Uterus (tissue), 4 donors: Measurements from ENCODE around the gene NABP2. TPM values are rescaled to one million over a fixed set of nuclear protein-coding genes. Genes with fewer than 3 reads are reported as not detected.
"Not testable (repeated sequence)": the region's sequence is repeated elsewhere in the genome, so short reads cannot be mapped to it uniquely, and the experiment has no call there.

Source experiments
- DNase-seq, 2 donors: peaks; one replicate each; pipeline ENCODE4 v3.0.0-alpha.2; 2019 to 2020
- H3K27ac ChIP-seq, 2 donors: fragments of 200-600 bp; sonication (generic); 1 replicate in 1 of 2; 2 replicates in 1 of 2; pipeline ENCODE4 v1.5.1; 2016 to 2018
- H3K27me3 ChIP-seq, 2 donors: fragments of 200-600 bp; sonication (generic); one replicate each; pipeline ENCODE4 v1.5.1; 2018 to 2019; ENCODE audit warnings: control low read depth in 1 of 2
- H3K36me3 ChIP-seq, 2 donors: fragments of 200-600 bp; sonication (generic); one replicate each; pipeline ENCODE4 v1.5.1; 2019; ENCODE audit warnings: control low read depth in 1 of 2
- H3K4me1 ChIP-seq, 2 donors: fragments of 200-600 bp; sonication (generic); one replicate each; pipeline ENCODE4 v1.5.1; 2018 to 2019; ENCODE audit warnings: control low read depth in 1 of 2
- H3K4me3 ChIP-seq, 2 donors: fragments of 200-600 bp; sonication (generic); 1 replicate in 1 of 2; 2 replicates in 1 of 2; pipeline ENCODE4 v1.5.1; 2018 to 2019; ENCODE audit warnings: mild to moderate bottlenecking in 1 of 2
- H3K9me3 ChIP-seq, 2 donors: fragments of 200-600 bp; sonication (generic); one replicate each; pipeline ENCODE4 v1.5.1; 2019; ENCODE audit warnings: control low read depth in 1 of 2
- CTCF ChIP-seq, 4 experiments: fragments of 200-600 bp in 2 of 4; fragments of 450-650 bp in 2 of 4; sonication (generic) in 2 of 4; IDR thresholded peaks; one replicate each; pipeline ENCODE4 v1.5.1; 2016 to 2019; ENCODE audit warnings: antibody characterized with exemption in 4 of 4, mild to moderate bottlenecking in 2 of 4, moderate library complexity in 1 of 4
- POLR2A ChIP-seq, 2 donors: fragments of 450-650 bp; IDR thresholded peaks; one replicate each; pipeline ENCODE4 v1.6.1; 2016; ENCODE audit warnings: antibody characterized with exemption in 2 of 2, mild to moderate bottlenecking in 1 of 2, moderate library complexity in 1 of 2
- intact Hi-C: fragments of 100-400 bp; cut with DNase I; formaldehyde crosslinking; loops from one replicate; pipeline ENCODE4 v1.15.1; 2023; ENCODE audit warnings: low total_unique reads
- total RNA-seq, 4 donors: library from RNA; depleted of rRNA in 3 of 4; stranded (reverse); fragments of >200 nt in 3 of 4; gene quantifications; one replicate each; pipeline versions ENCODE4 v1.1.0 to v1.2.4, GENCODE V29; 2014 to 2023
- donor health status: DM: yes; HTN: yes; CAD: no.

The NABP2 gene
- total RNA-seq, 4 donors from 2014 or later = 5.0 to 28.4 (median 12.2) TPM

- no peaks in the 10 kb centered on the region for H3K27me3 ChIP-seq
- no peak for TF ChIP-seq CTCF (IDR thresholded peaks at IDR 0.05)
- TF ChIP-seq POLR2A (IDR thresholded peaks at IDR 0.05) = no peak
Observed at GRCh38 chr12:56258820-56259183, 34.7 kb downstream of the NABP2 start.

GRCh38 chr12:56260380-56260779 is 36.2 kb downstream of the NABP2 start:
- no peak for DNase-seq
- no peak overlapping the region for H3K27ac ChIP-seq
- no peaks in the 10 kb centered on the region for H3K9me3 ChIP-seq
- TF ChIP-seq POLR2A (IDR thresholded peaks at IDR 0.05) = no peak
- no peak for TF ChIP-seq CTCF (IDR thresholded peaks at IDR 0.05)
- no peaks in the 10 kb centered on the region for H3K36me3 ChIP-seq
- H3K4me3 ChIP-seq = no peak overlapping the region
- no peaks in the 10 kb centered on the region for H3K27me3 ChIP-seq
- intact Hi-C loops = no loop called here
- H3K4me1 ChIP-seq = peaks cover 0 to 11% of the 10 kb centered on the region in 2 donors

More at GRCh38 chr12:56258820-56259183, 34.7 kb downstream of the NABP2 start:
- Histone ChIP-seq H3K27ac (peak overlapping the region; percentile 94 to 95), H3K9me3 (no peaks in the 10 kb centered on the region), H3K4me1 (peaks cover 0 to 11% of the 10 kb centered on the region in 2 donors), H3K36me3 (no peaks in the 10 kb centered on the region), H3K4me3 (peak overlapping the region; percentile 78 to 89)
- no peak for DNase-seq
- intact Hi-C loops = no loop called here

- no peak for DNase-seq
- Histone ChIP-seq H3K9me3 (no peaks in the 10 kb centered on the region), H3K27me3 (no peaks in the 10 kb centered on the region), H3K4me1 (peaks cover 0 to 11% of the 10 kb centered on the region in 2 donors), H3K27ac (no peak overlapping the region), H3K4me3 (no peak overlapping the region), H3K36me3 (no peaks in the 10 kb centered on the region)
- TF ChIP-seq POLR2A (IDR thresholded peaks at IDR 0.05) (no peak), CTCF (IDR thresholded peaks at IDR 0.05) (no peak)
- intact Hi-C loops = no loop called here
Observed at GRCh38 chr12:56260921-56261320, 36.8 kb downstream of the NABP2 start.

- no peaks in the 10 kb centered on the region for H3K36me3 ChIP-seq
- no peak overlapping the region for H3K4me3 ChIP-seq
- no peak overlapping the region for H3K27ac ChIP-seq
- intact Hi-C loops = no loop called here
- peaks cover 0 to 8% of the 10 kb centered on the region in 2 donors for H3K4me1 ChIP-seq
- H3K9me3 ChIP-seq = no peaks in the 10 kb centered on the region
- H3K27me3 ChIP-seq = no peaks in the 10 kb centered on the region
- TF ChIP-seq POLR2A (IDR thresholded peaks at IDR 0.05) = no peak
- no peak for TF ChIP-seq CTCF (IDR thresholded peaks at IDR 0.05)
- no peak for DNase-seq
Observed at GRCh38 chr12:56261503-56262232, 37.5 kb downstream of the NABP2 start.

- H3K36me3 ChIP-seq, H3K9me3 ChIP-seq, H3K27me3 ChIP-seq, H3K4me3 ChIP-seq, H3K27ac ChIP-seq, H3K4me1 ChIP-seq, intact Hi-C loops, DNase-seq: not testable (repeated sequence)
Observed at GRCh38 chr12:56262955-56263354, 38.8 kb downstream of the NABP2 start.

GRCh38 chr12:56266068-56266692 is 42.0 kb downstream of the NABP2 start:
- Histone ChIP-seq H3K4me3 (peak overlapping the region; percentile 62 to 71), H3K27ac (peak overlapping the region; percentile 94)
- intact Hi-C loops, H3K27me3 ChIP-seq, H3K4me1 ChIP-seq, H3K9me3 ChIP-seq, DNase-seq, H3K36me3 ChIP-seq: not testable (repeated sequence)
